Activated T-cell treated with anti-CD3 and anti-CD28 coated beads, Interleukin-2, amount 50 U/mL, for 4 hours (primary cell): ENCODE data around the gene NFATC2. TPM values are rescaled to one million over a fixed set of nuclear protein-coding genes. Genes with fewer than 3 reads are reported as not detected.
A peak's percentile ranks its signal among the peaks of the same experiment; 100 is the strongest.
"Not testable (repeated sequence)": the region's sequence is repeated elsewhere in the genome, so short reads cannot be mapped to it uniquely, and the experiment has no call there.

Experiments
- ATAC-seq, 2 donors: fragments of 200-7000 bp; cut with Tn5 transposase; one replicate each; pipeline ENCODE4 v1.10.0; 2021
- DNase-seq: peaks from one replicate; pipeline ENCODE4 v3.0.0-alpha.2; 2020
- H3K27me3 Mint-ChIP-seq: one replicate; pipeline ENCODE4 v1.8.0; 2021; ENCODE audit warnings: low read depth, mixed read lengths
- H3K36me3 Mint-ChIP-seq: one replicate; pipeline ENCODE4 v1.8.0; 2022; ENCODE audit warnings: mixed read lengths; ENCODE audit not compliant: insufficient read depth
- H3K4me1 Mint-ChIP-seq: one replicate; pipeline ENCODE4 v1.8.0; 2021; ENCODE audit warnings: low read depth, mixed read lengths
- H3K4me3 Mint-ChIP-seq: one replicate; pipeline ENCODE4 v1.8.0; 2021; ENCODE audit warnings: mild to moderate bottlenecking, moderate library complexity, mixed read lengths
- H3K9me3 Mint-ChIP-seq: one replicate; pipeline ENCODE4 v1.8.0; 2021; ENCODE audit warnings: mixed read lengths
- total RNA-seq, 3 donors: library from RNA; stranded (reverse); gene quantifications; one replicate each; pipeline ENCODE4 v1.2.1, GENCODE V29; 2021

Gene NFATC2
- total RNA-seq, 3 donors from 2014 or later: 48.3 to 51.4 (median 48.9) TPM

- H3K27me3 Mint-ChIP-seq: no peaks in the 10 kb centered on the region
- ATAC-seq: no peak
- H3K4me1 Mint-ChIP-seq: peaks cover 85% of the 10 kb centered on the region
- no peak overlapping the region for H3K4me3 Mint-ChIP-seq
- peaks cover 41% of the 10 kb centered on the region for H3K36me3 Mint-ChIP-seq
- H3K9me3 Mint-ChIP-seq: no peaks in the 10 kb centered on the region
- no peak for DNase-seq
Measured at GRCh38 chr20:51482836-51483473, 59.6 kb downstream of the NFATC2 start.

- ATAC-seq: peak; percentile 18 to 20
- peaks cover 6% of the 10 kb centered on the region for H3K9me3 Mint-ChIP-seq
- no peaks in the 10 kb centered on the region for H3K27me3 Mint-ChIP-seq
- peak overlapping the region; percentile 68 for H3K4me3 Mint-ChIP-seq
- H3K36me3 Mint-ChIP-seq: peaks cover 43% of the 10 kb centered on the region
- peak; percentile 50 for DNase-seq
- peaks cover 85% of the 10 kb centered on the region for H3K4me1 Mint-ChIP-seq
Measured at GRCh38 chr20:51481341-51481914, 61.1 kb downstream of the NFATC2 start.

DNA sequence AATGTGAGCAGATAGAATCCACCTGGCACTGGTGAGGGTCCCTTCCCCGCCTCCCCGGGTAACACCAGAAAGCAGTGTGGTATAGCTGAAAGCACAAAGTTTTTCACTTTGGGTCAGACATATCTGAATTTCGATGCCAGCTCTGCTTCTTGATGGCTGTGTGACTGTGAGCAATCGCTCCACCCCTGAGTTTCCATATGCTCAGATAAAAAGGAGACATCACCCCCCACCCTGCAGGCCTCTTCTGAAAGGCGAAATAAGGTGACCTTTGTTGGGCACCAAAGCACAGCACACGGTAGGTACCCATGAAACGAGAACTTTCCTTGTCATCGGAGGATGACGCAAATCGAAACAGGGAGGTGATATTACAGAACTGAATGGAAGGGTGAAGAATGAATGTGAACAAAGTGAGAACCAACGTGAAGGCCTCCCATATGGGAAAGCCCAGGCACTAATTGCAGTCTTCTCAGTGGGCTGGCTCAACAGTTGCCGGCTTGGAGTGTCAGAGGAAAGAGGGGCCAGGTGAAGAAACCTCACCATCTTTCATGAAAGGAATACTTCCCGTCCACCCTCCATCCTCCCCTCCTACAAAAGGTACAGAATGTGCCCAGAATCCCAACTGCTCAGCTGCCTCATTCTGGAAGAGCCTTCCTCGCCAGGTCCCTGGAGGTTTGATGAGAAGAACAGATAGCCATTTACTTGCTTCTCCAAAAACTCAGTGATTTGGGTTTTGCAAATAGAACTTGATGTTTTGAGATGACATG lies 61.8 kb downstream of the NFATC2 start:
- DNase-seq (peak; percentile 47), ATAC-seq (peak; percentile 88 to 92)
- H3K36me3 Mint-ChIP-seq: peaks cover 40% of the 10 kb centered on the region
- peak overlapping the region; percentile 68 for H3K4me3 Mint-ChIP-seq
- H3K9me3 Mint-ChIP-seq: peaks cover 6% of the 10 kb centered on the region
- peaks cover 83% of the 10 kb centered on the region for H3K4me1 Mint-ChIP-seq
- no peaks in the 10 kb centered on the region for H3K27me3 Mint-ChIP-seq

- H3K9me3 Mint-ChIP-seq, ATAC-seq, H3K27me3 Mint-ChIP-seq, DNase-seq, H3K4me3 Mint-ChIP-seq: not testable (repeated sequence)
- Mint-ChIP-seq H3K4me1 (peaks cover 57% of the 10 kb centered on the region), H3K36me3 (peaks cover 51% of the 10 kb centered on the region)
Measured at GRCh38 chr20:51476106-51476505, 66.4 kb downstream of the NFATC2 start.

GRCh38 chr20:51473771-51474170 lies 68.7 kb downstream of the NFATC2 start:
- Mint-ChIP-seq H3K4me1 (peaks cover 56% of the 10 kb centered on the region), H3K27me3 (no peaks in the 10 kb centered on the region), H3K4me3 (no peak overlapping the region), H3K9me3 (peaks cover 6% of the 10 kb centered on the region), H3K36me3 (peaks cover 64% of the 10 kb centered on the region)
- ATAC-seq (no peak), DNase-seq (no peak)

DNA sequence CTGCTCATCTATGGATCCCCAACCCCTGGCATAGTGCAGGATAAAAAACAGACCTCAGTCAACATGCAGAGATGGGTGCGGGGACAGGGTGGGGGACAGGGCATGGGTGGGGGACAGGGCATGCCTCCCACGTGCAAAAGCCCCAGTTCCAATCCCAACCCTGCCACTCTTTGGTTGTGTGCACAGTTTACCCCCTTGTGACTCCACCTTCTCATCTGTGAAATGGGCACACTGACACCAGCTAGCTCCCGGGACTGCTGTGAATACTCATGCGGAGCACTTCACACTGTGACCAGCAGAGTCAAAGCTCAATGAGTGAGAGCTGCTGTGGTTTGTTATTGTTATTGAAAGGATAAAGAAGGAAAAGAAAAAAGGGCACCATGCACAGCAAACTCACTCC lies 69.3 kb downstream of the NFATC2 start:
- Mint-ChIP-seq H3K4me1 (peaks cover 51% of the 10 kb centered on the region), H3K36me3 (peaks cover 60% of the 10 kb centered on the region), H3K4me3 (no peak overlapping the region), H3K9me3 (peaks cover 6% of the 10 kb centered on the region), H3K27me3 (no peaks in the 10 kb centered on the region)
- DNase-seq (no peak), ATAC-seq (no peak)

GRCh38 chr20:51470907-51471411 lies 71.6 kb downstream of the NFATC2 start:
- ATAC-seq (peak; percentile 89 to 93), DNase-seq (no peak)
- Mint-ChIP-seq H3K4me1 (peaks cover 35% of the 10 kb centered on the region), H3K9me3 (no peaks in the 10 kb centered on the region), H3K4me3 (peak overlapping the region; percentile 4), H3K36me3 (peaks cover 58% of the 10 kb centered on the region), H3K27me3 (no peaks in the 10 kb centered on the region)

GRCh38 chr20:51470499-51470820 lies 72.1 kb downstream of the NFATC2 start:
- DNase-seq (no peak), ATAC-seq (peak; percentile 36 to 51)
- Mint-ChIP-seq H3K36me3 (peaks cover 57% of the 10 kb centered on the region), H3K9me3 (no peaks in the 10 kb centered on the region), H3K4me3 (peak overlapping the region; percentile 11), H3K27me3 (no peaks in the 10 kb centered on the region), H3K4me1 (peaks cover 34% of the 10 kb centered on the region)

- peaks cover 35% of the 10 kb centered on the region for H3K4me1 Mint-ChIP-seq
- peaks cover 58% of the 10 kb centered on the region for H3K36me3 Mint-ChIP-seq
- DNase-seq (no peak), ATAC-seq (no peak)
- no peaks in the 10 kb centered on the region for H3K27me3 Mint-ChIP-seq
- no peak overlapping the region for H3K4me3 Mint-ChIP-seq
- no peaks in the 10 kb centered on the region for H3K9me3 Mint-ChIP-seq
Measured at GRCh38 chr20:51469578-51470498, 72.7 kb downstream of the NFATC2 start.

GRCh38 chr20:51469046-51469445 lies 73.5 kb downstream of the NFATC2 start:
- Mint-ChIP-seq H3K4me3 (no peak overlapping the region), H3K36me3 (peaks cover 58% of the 10 kb centered on the region), H3K27me3 (no peaks in the 10 kb centered on the region), H3K4me1 (peaks cover 40% of the 10 kb centered on the region), H3K9me3 (no peaks in the 10 kb centered on the region)
- DNase-seq (no peak), ATAC-seq (no peak)

DNA sequence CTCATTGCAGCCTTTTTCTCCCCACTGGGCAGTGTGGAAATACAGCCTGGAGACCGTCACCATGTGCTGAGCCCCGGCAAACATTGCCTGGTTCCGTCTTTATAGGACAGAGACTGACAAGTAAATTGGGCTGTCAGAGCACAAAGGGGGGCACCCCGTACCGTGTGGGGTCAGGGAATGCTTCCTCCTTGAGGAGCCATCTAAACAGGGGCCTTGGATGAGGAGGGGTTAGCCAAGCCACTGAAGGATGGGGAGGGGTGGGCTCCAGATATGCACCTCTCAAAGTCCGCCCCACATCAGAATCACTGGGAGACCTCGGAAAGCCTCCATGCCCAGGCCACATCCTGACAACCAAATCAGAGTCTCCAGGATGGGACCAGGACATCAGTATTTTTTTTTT lies 73.9 kb downstream of the NFATC2 start:
- Mint-ChIP-seq H3K4me3 (no peak overlapping the region), H3K9me3 (no peaks in the 10 kb centered on the region), H3K36me3 (peaks cover 58% of the 10 kb centered on the region), H3K27me3 (no peaks in the 10 kb centered on the region), H3K4me1 (peaks cover 44% of the 10 kb centered on the region)
- DNase-seq (no peak), ATAC-seq (no peak)

GRCh38 chr20:51467956-51468626 lies 74.4 kb downstream of the NFATC2 start:
- H3K4me3 Mint-ChIP-seq: no peak overlapping the region
- peaks cover 49% of the 10 kb centered on the region for H3K4me1 Mint-ChIP-seq
- no peak for ATAC-seq
- H3K36me3 Mint-ChIP-seq: peaks cover 61% of the 10 kb centered on the region
- H3K27me3 Mint-ChIP-seq: no peaks in the 10 kb centered on the region
- DNase-seq: no peak
- no peaks in the 10 kb centered on the region for H3K9me3 Mint-ChIP-seq

GRCh38 chr20:51463998-51464397 lies 78.5 kb downstream of the NFATC2 start:
- no peak for ATAC-seq
- Mint-ChIP-seq H3K9me3 (no peaks in the 10 kb centered on the region), H3K27me3 (no peaks in the 10 kb centered on the region), H3K36me3 (peaks cover 39% of the 10 kb centered on the region), H3K4me1 (peaks cover 22% of the 10 kb centered on the region), H3K4me3 (no peak overlapping the region)
- no peak for DNase-seq
